ENCODE measurements around the gene EIF4G2. TPM values are rescaled to one million over a fixed set of nuclear protein-coding genes. Genes with fewer than 3 reads are reported as not detected.

Gene EIF4G2
- 335 and 395 TPM in 2 replicates for total RNA-seq

GRCh38 chr11:10808553-10809372, at the start of gene EIF4G2:
Gene EIF4G2 (minus strand): TSS chr11:10808926.

DNA sequence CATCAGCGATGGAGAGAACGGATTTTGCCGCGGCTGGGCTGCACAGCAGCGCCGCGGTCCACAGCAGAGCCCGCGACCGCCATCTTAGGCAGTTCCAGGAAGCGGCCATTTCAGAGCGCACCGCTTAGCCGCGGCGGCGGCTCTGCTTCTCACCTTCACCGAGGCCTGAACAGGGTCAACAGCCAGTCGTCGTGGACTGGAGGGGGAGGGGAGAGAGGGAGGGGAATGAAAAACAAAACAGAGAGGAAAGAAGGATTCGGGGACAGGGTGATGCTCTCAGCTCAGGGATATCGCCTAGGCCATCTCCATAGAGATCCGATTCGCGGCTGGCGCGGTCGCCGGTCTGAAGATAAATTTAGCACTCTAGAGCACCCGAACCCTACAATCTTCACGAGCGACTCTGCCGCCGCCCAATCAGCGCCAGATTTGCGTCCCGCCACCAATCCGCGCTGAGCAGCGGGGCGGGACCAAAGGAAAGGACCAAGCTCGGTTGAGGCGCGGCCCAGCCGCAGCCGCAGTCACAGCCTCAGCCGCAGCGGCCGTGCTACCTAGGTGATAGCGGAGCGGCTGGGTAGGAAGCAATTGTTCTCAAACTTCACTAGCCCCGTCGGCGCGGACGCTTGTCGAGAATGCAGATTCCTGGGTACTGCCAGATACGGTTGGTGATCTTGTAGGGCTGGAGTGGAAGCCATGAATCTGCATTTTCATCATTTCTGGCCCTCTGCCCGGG, 49.1 kb upstream of the EIF4G2 start, which contains the start of gene ZBED5:
ZBED5 (minus strand) TSS at position 345 of the 730 bp plus-strand sequence. CDS start 3,108 bp downstream, outside the sequence.

GRCh38 chr11:10750838-10751580, 57.7 kb downstream of the EIF4G2 start, which contains the start of gene CTR9:
Gene CTR9 (plus strand): TSS chr11:10751246. CDS start chr11:10751413, 167 bp downstream.

Other genes starting within 250 kb of the EIF4G2 start
- 2.1 and 4.1 TPM in 2 replicates for gene LYVE1, start 240.3 kb downstream of the EIF4G2 start, total RNA-seq
- gene IRAG1, start 115.2 kb downstream of the EIF4G2 start, total RNA-seq = 1.2 and 1.4 TPM in 2 replicates
- gene CTR9, start 57.7 kb downstream of the EIF4G2 start, total RNA-seq = 22.8 and 24.7 TPM in 2 replicates
- 18.7 and 24.9 TPM in 2 replicates for gene ZBED5, start 49.1 kb upstream of the EIF4G2 start, total RNA-seq